OCI-LY7 (cell line): ENCODE data around the gene SLC22A1. TPM values are rescaled to one million over a fixed set of nuclear protein-coding genes. Genes with fewer than 3 reads are reported as not detected.

Experiments
- BruUV-seq: library from RNA; stranded (reverse); fragments of 400-500 nt; replicated peaks from 2 replicates; lab custom pipeline; 2021; lab: Mats Ljungman, UMichigan
- CTCF ChIA-PET: fragments of 300-600 bp; sonication (Branson Sonifier 250); formaldehyde crosslinking; loops from one replicate; lab custom pipeline; 2022; ENCODE audit warnings: antibody characterized with exemption; ENCODE audit not compliant: unreplicated experiment; lab: Charles Lee
- POLR2A ChIA-PET: fragments of 300-600 bp; sonication (Branson Sonifier 250); formaldehyde crosslinking; loops from one replicate; lab custom pipeline; 2022; ENCODE audit warnings: antibody characterized with exemption; lab: Charles Lee
- DNase-seq: peaks from one replicate; pipeline ENCODE4 v3.0.0-alpha.2; 2015; ENCODE audit warnings: low spot score
- H2AFZ ChIP-seq: fragments of 200-600 bp; sonication (generic), shearing (Covaris generic); 2 replicates; pipeline ENCODE4 v1.6.1; 2014; ENCODE audit warnings: mild to moderate bottlenecking, antibody characterized with exemption, low read length, moderate library complexity
- H3K27ac ChIP-seq: fragments of 200-600 bp; sonication (generic); 2 replicates; pipeline ENCODE4 v1.5.1; 2014; ENCODE audit warnings: mixed run types, low read depth, mild to moderate bottlenecking, moderate library complexity, low read length, inconsistent platforms; ENCODE audit not compliant: poor library complexity, severe bottlenecking
- H3K36me3 ChIP-seq: fragments of 200-600 bp; sonication (generic); 2 replicates; pipeline ENCODE4 v1.6.1; 2014; ENCODE audit warnings: mild to moderate bottlenecking, antibody characterized with exemption, low read length, moderate library complexity, mixed read lengths; ENCODE audit not compliant: insufficient read depth
- H3K4me1 ChIP-seq: fragments of 200-600 bp; sonication (generic); 2 replicates; pipeline ENCODE4 v1.5.1; 2014; ENCODE audit warnings: mild to moderate bottlenecking, low read length; ENCODE audit not compliant: insufficient read depth, poor library complexity, severe bottlenecking
- H3K4me2 ChIP-seq: fragments of 200-600 bp; sonication (generic); 2 replicates; pipeline ENCODE4 v1.6.1; 2014; ENCODE audit warnings: mild to moderate bottlenecking, low read length
- H3K4me3 ChIP-seq: fragments of 200-600 bp; sonication (generic); 2 replicates; pipeline ENCODE4 v1.5.1; 2014; ENCODE audit warnings: mild to moderate bottlenecking, low read depth, low read length; ENCODE audit not compliant: poor library complexity, severe bottlenecking
- H3K79me2 ChIP-seq: fragments of 200-600 bp; sonication (generic); 2 replicates; pipeline ENCODE4 v1.6.1; 2016; ENCODE audit warnings: low read depth, mild to moderate bottlenecking, low read length, moderate library complexity, mixed read lengths; ENCODE audit not compliant: insufficient read depth
- H3K9me2 ChIP-seq: fragments of 200-600 bp; sonication (generic); 2 replicates; pipeline ENCODE4 v1.6.1; 2016; ENCODE audit warnings: mild to moderate bottlenecking, low read length, mixed read lengths; ENCODE audit not compliant: insufficient read depth
- H3K9me3 ChIP-seq: fragments of 200-600 bp; sonication (generic); 2 replicates; pipeline ENCODE4 v1.6.1; 2014; ENCODE audit warnings: mild to moderate bottlenecking, mixed run types, low read length, mixed read lengths
- H4K20me1 ChIP-seq: fragments of 200-600 bp; sonication (generic); 2 replicates; pipeline ENCODE4 v1.6.1; 2014; ENCODE audit warnings: mild to moderate bottlenecking, antibody characterized with exemption, low read length, moderate library complexity, mixed read lengths; ENCODE audit not compliant: insufficient read depth
- EZH2phosphoT487 ChIP-seq: fragments of 200-600 bp; sonication (generic); IDR thresholded peaks from 2 replicates; pipeline ENCODE4 v1.6.1; 2018; ENCODE audit warnings: low read depth, borderline replicate concordance, mild to moderate bottlenecking, mixed run types, antibody characterized with exemption, low read length, moderate library complexity, mixed read lengths
- intact Hi-C: fragments of 100-400 bp; cut with micrococcal nuclease; formaldehyde crosslinking; loops from one replicate; pipeline ENCODE4 v1.10.0; 2022; ENCODE audit not compliant: unreplicated experiment
- total RNA-seq, 2 experiments: library from RNA; depleted of rRNA in 1 of 2; stranded (reverse); fragments of >200 nt in 1 of 2; shearing (Covaris generic) in 1 of 2; gene quantifications; 2 replicates each; pipeline ENCODE4 v1.2.3, GENCODE V29; 2014 to 2022
- TF ChIP-seq, protein P1 (sequence below): fragments of 200-600 bp; sonication (generic); conservative IDR thresholded peaks from 2 replicates; pipeline ENCODE4 v1.5.1; 2014; ENCODE audit warnings: mild to moderate bottlenecking, antibody characterized with exemption, low read length, moderate library complexity, mixed read lengths

The SLC22A1 gene
- total RNA-seq, 2 experiments from 2014 or later, result not detected

DNA sequence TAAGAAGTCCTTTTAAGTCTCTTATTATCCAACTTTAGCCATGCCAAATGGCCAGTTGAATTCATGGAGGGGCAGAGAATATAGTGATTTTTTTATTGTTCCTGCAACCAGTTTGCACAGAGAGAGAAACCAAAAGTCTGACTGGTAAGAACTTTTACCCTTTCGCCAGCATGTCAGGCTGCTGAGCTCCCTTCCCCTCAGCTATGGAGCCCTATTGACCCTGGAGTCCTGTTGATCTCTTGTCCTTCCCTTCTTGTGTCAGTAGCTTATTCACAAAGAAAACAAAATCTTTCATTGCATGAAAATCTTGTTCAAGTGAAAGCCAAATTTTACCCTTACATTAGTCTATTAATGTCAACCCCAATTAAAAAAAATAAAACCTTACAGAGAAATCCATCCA lies 1.5 kb upstream of the SLC22A1 start:
- Histone ChIP-seq H3K9me3 (0 out of 2 replicates have a peak, but pooled peaks cover 7% of the 10 kb centered on the region), H3K27ac (no peak overlapping the region), H3K9me2 (no peaks in the 10 kb centered on the region), H2AFZ (no peak overlapping the region), H3K4me3 (no peak overlapping the region), H3K36me3 (no peaks in the 10 kb centered on the region), H3K4me1 (no peaks in the 10 kb centered on the region), H3K79me2 (no peaks in the 10 kb centered on the region), H3K4me2 (no peak overlapping the region), H4K20me1 (no peaks in the 10 kb centered on the region)
- no TSS peak for BruUV-seq
- TF ChIP-seq, protein P1, sequence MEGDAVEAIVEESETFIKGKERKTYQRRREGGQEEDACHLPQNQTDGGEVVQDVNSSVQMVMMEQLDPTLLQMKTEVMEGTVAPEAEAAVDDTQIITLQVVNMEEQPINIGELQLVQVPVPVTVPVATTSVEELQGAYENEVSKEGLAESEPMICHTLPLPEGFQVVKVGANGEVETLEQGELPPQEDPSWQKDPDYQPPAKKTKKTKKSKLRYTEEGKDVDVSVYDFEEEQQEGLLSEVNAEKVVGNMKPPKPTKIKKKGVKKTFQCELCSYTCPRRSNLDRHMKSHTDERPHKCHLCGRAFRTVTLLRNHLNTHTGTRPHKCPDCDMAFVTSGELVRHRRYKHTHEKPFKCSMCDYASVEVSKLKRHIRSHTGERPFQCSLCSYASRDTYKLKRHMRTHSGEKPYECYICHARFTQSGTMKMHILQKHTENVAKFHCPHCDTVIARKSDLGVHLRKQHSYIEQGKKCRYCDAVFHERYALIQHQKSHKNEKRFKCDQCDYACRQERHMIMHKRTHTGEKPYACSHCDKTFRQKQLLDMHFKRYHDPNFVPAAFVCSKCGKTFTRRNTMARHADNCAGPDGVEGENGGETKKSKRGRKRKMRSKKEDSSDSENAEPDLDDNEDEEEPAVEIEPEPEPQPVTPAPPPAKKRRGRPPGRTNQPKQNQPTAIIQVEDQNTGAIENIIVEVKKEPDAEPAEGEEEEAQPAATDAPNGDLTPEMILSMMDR, result no peak
- TF ChIP-seq EZH2phosphoT487, result no peak
- ChIA-PET POLR2A (no interaction called here), CTCF (no interaction called here)
- no peak for DNase-seq
- intact Hi-C loops, result no loop called here

GRCh38 chr6:160121981-160122380 lies 366 bp downstream of the SLC22A1 start:
- intact Hi-C loops, result no loop called here
- no peak for DNase-seq
- ChIA-PET POLR2A (no interaction called here), CTCF (no interaction called here)
- no peak for TF ChIP-seq EZH2phosphoT487
- TF ChIP-seq, protein P1, result no peak
- no peak overlapping the region for H3K4me3 ChIP-seq
- H3K27ac ChIP-seq, result no peak overlapping the region
- H3K9me3 ChIP-seq, result 0 out of 2 replicates have a peak, but pooled peaks cover 7% of the 10 kb centered on the region
- no TSS peak for BruUV-seq
- no peaks in the 10 kb centered on the region for H3K36me3 ChIP-seq
- H3K4me2 ChIP-seq, result no peak overlapping the region
- no peak overlapping the region for H2AFZ ChIP-seq
- H3K79me2 ChIP-seq, result no peaks in the 10 kb centered on the region
- H3K4me1 ChIP-seq, result no peaks in the 10 kb centered on the region
- H3K9me2 ChIP-seq, result no peaks in the 10 kb centered on the region
- no peaks in the 10 kb centered on the region for H4K20me1 ChIP-seq

GRCh38 chr6:160122744-160123143 lies 1.1 kb downstream of the SLC22A1 start:
- Histone ChIP-seq H3K4me1 (no peaks in the 10 kb centered on the region), H3K9me3 (0 out of 2 replicates have a peak, but pooled peaks cover 6% of the 10 kb centered on the region), H3K36me3 (no peaks in the 10 kb centered on the region), H3K4me2 (no peak overlapping the region), H2AFZ (no peak overlapping the region), H3K9me2 (no peaks in the 10 kb centered on the region), H3K27ac (no peak overlapping the region), H3K4me3 (no peak overlapping the region), H3K79me2 (no peaks in the 10 kb centered on the region), H4K20me1 (no peaks in the 10 kb centered on the region)
- ChIA-PET POLR2A (no interaction called here), CTCF (no interaction called here)
- BruUV-seq, result no TSS peak
- TF ChIP-seq EZH2phosphoT487, result no peak
- TF ChIP-seq, protein P1, result no peak
- no peak for DNase-seq
- intact Hi-C loops, result no loop called here
